Cardiac muscle cell (in vitro differentiated cells and primary cell): ENCODE measurements around the gene ZNF622. TPM values are rescaled to one million over a fixed set of nuclear protein-coding genes. Genes with fewer than 3 reads are reported as not detected.

ENCODE experiments used
- DNase-seq, 2 donors: peaks; one replicate each; pipeline versions ENCODE4 v3.0.0 to v3.0.0-alpha.2; 2010 to 2017; ENCODE audit warnings: low read depth in 1 of 2, low spot score in 1 of 2
- H3K27ac ChIP-seq: fragments of 200-600 bp; sonication (generic); 2 replicates; pipeline ENCODE4 v1.5.1; 2016
- H3K27me3 ChIP-seq: fragments of 200-600 bp; sonication (generic); 2 replicates; pipeline ENCODE4 v1.6.0; 2016; ENCODE audit warnings: control low read depth
- H3K36me3 ChIP-seq: fragments of 200-600 bp; sonication (generic); 2 replicates; pipeline ENCODE4 v1.5.1; 2016; ENCODE audit warnings: control low read depth
- H3K4me1 ChIP-seq: fragments of 200-600 bp; sonication (generic); 2 replicates; pipeline ENCODE4 v1.8.1; 2017; ENCODE audit warnings: low read depth, mild to moderate bottlenecking, mixed run types
- H3K4me3 ChIP-seq: fragments of 200-600 bp; sonication (generic); 2 replicates; pipeline ENCODE4 v1.5.1; 2016; ENCODE audit warnings: mild to moderate bottlenecking
- H3K9me3 ChIP-seq: fragments of 200-600 bp; sonication (generic); 2 replicates; pipeline ENCODE4 v1.5.1; 2017; ENCODE audit warnings: low read depth, mild to moderate bottlenecking, control low read depth
- CTCF ChIP-seq: IDR thresholded peaks from 2 replicates; pipeline ENCODE4 v1.5.1; 2012; ENCODE audit warnings: low read depth, mild to moderate bottlenecking, low read length
- polyA plus RNA-seq: library from polyadenylated mRNA; unstranded; fragments of >200 nt; fragmentation: Nextera tagmentation; extraction: Ambion mirVana; gene quantifications from 2 replicates; pipeline ENCODE4 v1.2.1, GENCODE V29; 2016
- total RNA-seq: library from RNA; depleted of rRNA; stranded (reverse); fragments of >200 nt; gene quantifications from 2 replicates; pipeline ENCODE4 v1.2.3, GENCODE V29; 2016

The ZNF622 gene, protein sequence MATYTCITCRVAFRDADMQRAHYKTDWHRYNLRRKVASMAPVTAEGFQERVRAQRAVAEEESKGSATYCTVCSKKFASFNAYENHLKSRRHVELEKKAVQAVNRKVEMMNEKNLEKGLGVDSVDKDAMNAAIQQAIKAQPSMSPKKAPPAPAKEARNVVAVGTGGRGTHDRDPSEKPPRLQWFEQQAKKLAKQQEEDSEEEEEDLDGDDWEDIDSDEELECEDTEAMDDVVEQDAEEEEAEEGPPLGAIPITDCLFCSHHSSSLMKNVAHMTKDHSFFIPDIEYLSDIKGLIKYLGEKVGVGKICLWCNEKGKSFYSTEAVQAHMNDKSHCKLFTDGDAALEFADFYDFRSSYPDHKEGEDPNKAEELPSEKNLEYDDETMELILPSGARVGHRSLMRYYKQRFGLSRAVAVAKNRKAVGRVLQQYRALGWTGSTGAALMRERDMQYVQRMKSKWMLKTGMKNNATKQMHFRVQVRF
- 38.5 and 44.3 TPM in 2 replicates for total RNA-seq
- polyA plus RNA-seq, result 42.4 TPM in 2 replicates

- Histone ChIP-seq H3K36me3 (peaks cover 23% of the 10 kb centered on the region), H3K9me3 (no peaks in the 10 kb centered on the region), H3K27ac (peak within 1 kb of the TSS; percentile 93), H3K4me1 (peaks cover 44% of the 10 kb centered on the region), H3K4me3 (peak within 1 kb of the TSS; percentile 93), H3K27me3 (no peaks in the 10 kb centered on the region)
- no peak for TF ChIP-seq CTCF
- peak; percentile 91 to 95 for DNase-seq
These were observed at the start of gene ZNF622 for GRCh38 chr5:16465544-16466432. Gene ZNF622, minus strand, starts transcription at chr5:16465800. Its CDS starts 135 bp downstream, at chr5:16465665.

DNA sequence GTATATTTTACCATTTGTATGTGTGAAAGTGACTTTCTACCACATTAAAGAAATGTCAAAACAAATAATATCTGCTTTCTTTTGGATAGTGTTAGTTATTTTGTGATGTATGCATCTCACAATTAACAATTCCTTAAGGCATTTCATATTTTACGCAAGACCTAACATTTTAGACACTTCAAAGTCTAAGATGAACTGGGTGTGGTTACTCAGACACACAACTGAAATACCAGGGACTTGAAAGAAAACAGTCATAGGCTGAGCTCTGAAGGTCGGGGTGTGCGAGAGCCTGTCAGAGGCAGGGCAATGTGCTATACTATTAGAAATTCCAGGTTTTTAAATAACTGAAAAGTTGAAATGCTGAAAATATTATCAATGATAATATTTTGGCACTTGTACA, 44.5 kb upstream of the ZNF622 start:
- TF ChIP-seq CTCF, result no peak
- Histone ChIP-seq H3K27ac (peak overlapping the region; percentile 90), H3K27me3 (no peaks in the 10 kb centered on the region), H3K4me3 (no peak overlapping the region), H3K9me3 (no peaks in the 10 kb centered on the region), H3K36me3 (no peaks in the 10 kb centered on the region), H3K4me1 (peaks cover 21% of the 10 kb centered on the region)
- DNase-seq, result no peak

- peak overlapping the region; percentile 90 for H3K27ac ChIP-seq
- peaks cover 21% of the 10 kb centered on the region for H3K4me1 ChIP-seq
- peak in 1 of 2 donors; percentile 89 for DNase-seq
- no peaks in the 10 kb centered on the region for H3K9me3 ChIP-seq
- no peaks in the 10 kb centered on the region for H3K36me3 ChIP-seq
- no peak for TF ChIP-seq CTCF
- peak overlapping the region; percentile 38 for H3K4me3 ChIP-seq
- no peaks in the 10 kb centered on the region for H3K27me3 ChIP-seq
These were observed 43.3 kb upstream of the ZNF622 start for GRCh38 chr5:16508730-16509531.

- Histone ChIP-seq H3K4me1 (peaks cover 21% of the 10 kb centered on the region), H3K36me3 (no peaks in the 10 kb centered on the region), H3K4me3 (peak overlapping the region; percentile 38), H3K9me3 (no peaks in the 10 kb centered on the region), H3K27ac (peak overlapping the region; percentile 90), H3K27me3 (no peaks in the 10 kb centered on the region)
- TF ChIP-seq CTCF, result no peak
- no peak for DNase-seq
These were observed 42.1 kb upstream of the ZNF622 start for GRCh38 chr5:16507716-16508115.

- Histone ChIP-seq H3K27me3 (no peaks in the 10 kb centered on the region), H3K27ac (no peak overlapping the region), H3K36me3 (no peaks in the 10 kb centered on the region), H3K4me1 (peaks cover 21% of the 10 kb centered on the region), H3K4me3 (no peak overlapping the region), H3K9me3 (no peaks in the 10 kb centered on the region)
- TF ChIP-seq CTCF, result no peak
- DNase-seq, result no peak
These were observed 40.3 kb upstream of the ZNF622 start for GRCh38 chr5:16505904-16506303.
